ENCODE results near the gene MSRB1.

GRCh38 chr16:1890708-1891050, 52.3 kb downstream of the MSRB1 start:
- TF ChIP-seq YY1 (IDR thresholded peaks at IDR 0.05; ENCODE audit: extremely low read depth, insufficient replicate concordance, low read depth, low read length) (no peak), POLR2AphosphoS5 (IDR thresholded peaks at IDR 0.05; ENCODE audit: low read depth, low read length) (no peak), TCF7L2 (IDR thresholded peaks at IDR 0.05; ENCODE audit: borderline replicate concordance, extremely low read depth, insufficient read depth, insufficient read length) (no peak)
- TF ChIP-seq, protein P1, sequence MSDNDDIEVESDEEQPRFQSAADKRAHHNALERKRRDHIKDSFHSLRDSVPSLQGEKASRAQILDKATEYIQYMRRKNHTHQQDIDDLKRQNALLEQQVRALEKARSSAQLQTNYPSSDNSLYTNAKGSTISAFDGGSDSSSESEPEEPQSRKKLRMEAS (IDR thresholded peaks at IDR 0.05): no peak

All from HCT116 (cell line).